ENCODE measurements around the gene UBASH3B.
"Not testable (repeated sequence)": the region's sequence is repeated elsewhere in the genome, so short reads cannot be mapped to it uniquely, and the experiment has no call there.

Gene UBASH3B

DNA sequence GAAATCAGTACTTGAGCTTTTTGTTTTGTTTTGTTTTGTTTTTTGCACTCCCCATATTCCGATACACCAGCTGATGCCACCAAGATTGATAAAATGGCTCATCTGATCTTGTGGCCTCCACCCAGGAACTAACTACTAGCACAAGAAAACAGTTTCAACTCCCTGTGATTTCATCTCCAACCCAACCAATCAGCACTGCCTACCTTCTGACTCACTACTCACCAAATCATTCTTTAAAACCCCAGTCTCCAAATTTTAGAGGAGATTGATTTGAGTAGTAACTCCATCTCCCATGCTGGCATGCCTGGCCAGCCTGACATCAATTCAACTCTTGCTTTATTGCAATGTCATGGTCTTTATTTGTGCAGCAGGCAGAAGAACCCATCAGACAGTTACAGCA is 166.7 kb downstream of the UBASH3B start:
- DNase-seq, result no peak

DNA sequence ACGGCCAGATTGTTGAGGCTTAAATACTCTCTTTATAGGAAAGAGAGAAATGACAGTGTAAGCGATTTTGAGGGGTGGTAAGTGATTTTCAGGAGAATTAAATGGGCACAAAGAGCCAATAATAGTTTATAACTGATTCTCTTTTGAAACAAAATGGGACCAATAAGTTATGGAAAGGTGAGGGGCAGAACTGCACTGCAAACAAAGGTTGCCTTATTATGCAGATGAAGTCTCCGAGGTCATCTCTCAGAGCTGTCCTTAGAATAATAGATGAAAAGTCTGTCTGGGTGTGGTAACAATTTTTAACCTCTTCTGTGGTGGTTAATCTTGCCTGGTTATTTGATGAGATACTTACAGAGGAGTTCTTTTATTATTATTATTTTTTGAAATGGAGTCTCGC is 168.0 kb downstream of the UBASH3B start:
- DNase-seq, result no peak

- not testable (repeated sequence) for DNase-seq
Measured at GRCh38 chr11:122829371-122829770, 173.8 kb downstream of the UBASH3B start.

DNA sequence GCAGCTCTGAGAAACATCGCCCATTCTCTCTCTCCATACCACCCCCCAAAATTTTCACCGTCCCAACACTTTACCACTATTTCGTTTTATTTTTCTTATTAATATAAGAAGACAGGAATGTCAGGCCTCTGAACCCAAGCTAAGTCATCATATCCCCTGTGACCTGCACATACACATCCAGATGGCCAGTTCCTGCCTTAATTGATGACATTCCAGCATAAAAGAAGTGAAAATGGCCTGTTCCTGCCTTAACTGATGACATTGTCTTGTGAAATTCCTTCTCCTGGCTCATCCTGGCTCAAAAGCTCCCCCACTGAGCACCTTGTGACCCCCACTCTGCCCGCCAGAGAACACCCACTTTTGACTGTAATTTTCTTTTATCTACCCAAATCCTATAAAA is 176.8 kb downstream of the UBASH3B start:
- DNase-seq, result not testable (repeated sequence)

DNA sequence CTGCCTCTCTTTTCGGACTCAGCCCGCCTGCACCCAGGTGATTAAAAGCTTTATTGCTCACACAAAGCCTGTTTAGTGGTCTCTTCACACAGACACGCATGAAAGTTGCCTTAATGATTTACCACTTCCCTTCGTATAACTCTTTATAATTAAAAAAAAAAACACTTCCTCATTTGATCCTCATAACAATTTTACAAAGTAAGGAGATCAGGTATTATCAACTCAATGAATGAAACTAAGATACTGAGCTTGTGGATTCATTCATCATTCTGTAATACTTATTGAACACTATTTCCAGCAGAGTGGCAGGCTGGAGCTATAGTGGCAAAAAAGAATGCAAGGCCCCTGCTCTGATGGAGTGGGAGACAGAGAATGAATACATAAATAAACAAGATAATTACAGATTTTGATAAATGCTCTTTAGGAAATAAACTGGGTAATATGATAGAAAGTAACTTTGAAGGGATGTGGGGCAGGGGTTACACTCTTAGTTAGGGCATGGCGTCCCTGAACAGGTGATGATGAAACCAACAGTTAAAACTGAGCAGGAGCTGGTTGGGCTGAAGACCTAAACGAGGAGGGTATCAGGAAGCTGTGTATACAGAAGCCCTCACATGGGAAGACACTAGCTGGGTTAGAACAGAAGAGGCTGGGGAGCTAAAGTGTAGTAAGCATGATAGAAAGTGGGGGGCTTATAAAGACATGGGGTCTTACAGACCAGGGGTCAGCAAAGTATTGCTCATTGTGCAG is 177.4 kb downstream of the UBASH3B start:
- DNase-seq, result no peak

GRCh38 chr11:122833846-122834464 is 178.4 kb downstream of the UBASH3B start:
- DNase-seq, result no peak

DNA sequence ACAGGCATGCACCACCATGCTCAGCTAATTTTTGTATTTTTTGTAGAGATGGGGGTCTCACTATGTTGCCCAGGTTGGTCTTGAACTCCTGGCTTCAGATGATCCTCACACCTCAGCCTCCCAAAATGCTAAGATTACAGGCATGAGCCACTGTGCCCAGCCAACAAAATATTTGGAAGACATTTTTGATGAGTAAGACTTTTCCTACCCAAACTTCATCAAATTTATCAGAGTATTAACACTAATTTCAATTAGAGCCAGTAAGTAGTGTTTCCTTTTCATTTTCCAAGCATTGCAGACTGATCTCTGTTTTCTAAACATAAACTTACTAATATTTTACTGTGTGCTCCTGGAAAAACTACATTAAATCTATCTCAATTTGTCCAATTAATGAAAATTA is 181.4 kb downstream of the UBASH3B start:
- DNase-seq, result no peak

- no peak for DNase-seq
Measured at GRCh38 chr11:122837528-122838346, 182.2 kb downstream of the UBASH3B start.

- DNase-seq, result no peak
Measured at GRCh38 chr11:122843281-122844141, 188.0 kb downstream of the UBASH3B start.

- no peak for DNase-seq
Measured at GRCh38 chr11:122847466-122847865, 191.9 kb downstream of the UBASH3B start.

- DNase-seq, result no peak
Measured at GRCh38 chr11:122848186-122848585, 192.7 kb downstream of the UBASH3B start.

DNA sequence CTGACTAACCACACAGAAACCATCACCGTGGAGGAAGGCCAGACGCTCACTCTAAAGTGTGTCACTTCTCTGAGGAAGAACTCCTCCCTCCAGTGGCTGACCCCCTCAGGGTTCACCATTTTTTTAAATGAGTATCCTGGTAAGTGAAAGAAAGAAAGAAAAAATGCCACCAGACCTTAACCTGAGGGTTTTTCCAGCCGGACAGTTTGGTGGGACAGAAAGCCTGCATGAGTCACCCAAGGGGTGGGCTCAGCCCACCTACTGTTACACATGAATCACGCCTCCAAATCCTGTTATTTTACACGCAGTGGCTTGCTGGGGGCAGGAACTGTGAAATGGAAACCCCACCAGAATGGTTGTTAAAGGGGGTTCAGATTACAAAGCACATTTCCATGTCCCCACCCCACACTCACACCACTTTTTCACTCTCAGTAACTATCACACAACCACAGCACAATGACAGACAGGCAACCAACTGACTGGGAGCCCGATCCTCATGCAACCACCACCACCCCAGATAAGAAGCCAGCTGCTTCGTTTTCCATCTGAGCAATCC is 194.6 kb downstream of the UBASH3B start:
- DNase-seq, result no peak

GRCh38 chr11:122851366-122851966 is 195.9 kb downstream of the UBASH3B start:
- DNase-seq, result peak in 1 of 2 experiments; percentile 26

DNA sequence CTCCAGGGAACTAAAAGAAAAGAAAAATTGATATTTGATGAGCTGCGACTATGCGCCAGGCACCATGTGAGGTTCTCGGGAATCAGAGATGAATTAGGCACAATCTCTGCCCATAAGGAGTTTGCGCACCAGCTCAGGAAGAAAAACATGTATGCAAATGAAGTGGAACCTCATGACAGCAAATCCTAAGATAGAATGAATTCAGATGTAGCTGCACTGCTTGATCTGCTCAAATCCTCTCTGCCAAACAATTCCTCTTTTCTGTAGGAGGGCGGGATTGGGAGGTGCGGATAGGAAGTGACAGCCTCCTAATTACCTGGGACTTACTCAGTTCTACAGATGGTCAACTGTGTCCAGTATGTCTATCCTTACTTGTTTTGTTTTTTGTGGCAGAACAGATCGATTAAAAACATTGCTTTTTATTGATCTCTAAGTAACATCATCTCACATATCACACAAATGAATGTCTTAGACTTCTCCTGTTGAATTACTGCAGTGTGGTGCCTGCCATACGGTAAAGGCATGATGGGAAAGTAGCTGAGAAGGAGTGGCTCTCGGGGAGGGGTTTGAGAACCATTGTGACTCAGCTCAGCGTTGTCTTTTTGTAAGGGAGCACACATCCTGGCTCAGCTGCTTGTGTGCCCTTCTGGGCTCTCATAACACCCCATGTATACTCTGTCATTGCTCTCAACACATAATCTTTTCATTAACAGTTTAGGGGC is 196.7 kb downstream of the UBASH3B start:
- peak; percentile 40 to 75 for DNase-seq

DNA sequence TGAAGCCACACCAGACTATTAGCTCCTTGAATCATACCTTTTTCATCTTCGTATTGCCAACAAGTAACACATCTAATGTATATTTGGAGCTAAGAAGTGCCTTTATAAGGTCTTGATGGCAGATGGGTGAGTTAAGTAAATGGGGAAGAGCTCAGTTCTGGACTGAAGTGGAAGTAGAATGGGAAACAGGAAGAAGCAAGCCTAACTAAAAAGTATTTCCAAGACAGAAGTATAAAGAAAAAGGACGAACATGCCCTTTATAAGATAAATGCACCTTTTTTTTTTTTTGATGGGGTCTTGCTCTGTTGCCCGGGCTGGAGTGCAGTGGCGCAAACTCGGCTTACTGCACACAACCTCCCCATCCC is 197.3 kb downstream of the UBASH3B start:
- no peak for DNase-seq

DNA sequence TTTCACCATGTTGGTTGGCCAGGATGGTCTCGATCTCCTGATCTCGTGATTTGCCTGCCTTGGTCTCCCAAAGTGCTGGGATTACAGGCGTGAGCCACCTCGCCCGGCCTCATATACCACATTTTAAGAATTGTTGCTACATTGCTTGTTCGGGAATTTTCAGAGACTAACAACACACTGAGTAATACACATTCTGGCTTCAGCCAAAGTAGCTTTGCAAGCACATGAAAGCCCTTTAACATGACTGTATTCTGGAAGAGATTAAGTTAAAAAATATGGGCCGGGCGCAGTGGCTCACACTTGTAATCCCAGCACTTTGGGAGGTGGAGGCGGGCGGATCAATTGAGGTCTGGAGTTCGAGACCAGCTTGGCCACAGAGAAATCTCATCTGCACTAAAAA is 197.7 kb downstream of the UBASH3B start:
- DNase-seq, result no peak

GRCh38 chr11:122853971-122854446 is 198.5 kb downstream of the UBASH3B start:
- peak; percentile 20 to 90 for DNase-seq

- DNase-seq, result no peak
Measured at GRCh38 chr11:122861631-122862030, 206.1 kb downstream of the UBASH3B start.

GRCh38 chr11:122862091-122862490 is 206.6 kb downstream of the UBASH3B start:
- DNase-seq, result peak; percentile 92 to 97

GRCh38 chr11:122863154-122863553 is 207.6 kb downstream of the UBASH3B start:
- DNase-seq, result not testable (repeated sequence)

DNA sequence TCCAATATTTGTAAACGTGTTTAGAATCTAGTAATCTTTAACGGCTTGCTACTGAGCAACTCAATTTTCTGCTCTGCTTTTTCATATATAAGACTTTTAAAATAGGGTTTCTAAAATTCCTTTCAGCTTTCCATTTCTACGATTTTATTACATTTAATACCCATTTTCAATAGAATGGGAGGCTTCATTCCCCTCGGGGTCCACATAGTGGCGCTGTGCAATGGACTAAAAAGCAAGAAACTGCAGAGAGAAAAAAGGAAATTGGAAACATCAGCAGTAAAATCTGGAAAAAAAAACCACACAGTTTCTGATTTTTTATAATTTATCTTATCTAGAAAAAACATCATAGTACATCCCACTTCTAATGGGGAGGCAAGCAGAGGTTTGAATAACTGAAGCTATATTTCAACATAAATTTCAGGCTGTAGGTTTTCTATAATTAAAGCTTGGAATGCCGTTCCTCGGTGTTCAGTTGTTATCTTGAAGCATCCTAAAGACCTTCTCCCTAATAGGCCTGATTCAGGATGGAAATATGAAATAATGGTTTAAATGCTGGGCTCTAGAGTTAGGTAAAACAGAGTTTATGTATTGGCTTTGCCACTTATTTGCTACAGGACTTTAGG is 208.3 kb downstream of the UBASH3B start:
- peak in 1 of 2 experiments; percentile 36 for DNase-seq
